GM21526 (cell line): ENCODE results near the gene SELPLG.
"Not testable (repeated sequence)": the region's sequence is repeated elsewhere in the genome, so short reads cannot be mapped to it uniquely, and the experiment has no call there.

Experiments used
- ATAC-seq: cut with Tn5 transposase; IDR thresholded peaks from one replicate; pipeline ENCODE4 v1.9.1; 2021; ENCODE audit warnings: moderate library complexity; ENCODE audit not compliant: unreplicated experiment, low FRiP score

SELPLG gene

GRCh38 chr12:108575199-108575912 lies 58.3 kb downstream of the SELPLG start:
- ATAC-seq: no peak

GRCh38 chr12:108574276-108574675 lies 59.4 kb downstream of the SELPLG start:
- ATAC-seq: not testable (repeated sequence)

GRCh38 chr12:108573317-108573716 lies 60.4 kb downstream of the SELPLG start:
- ATAC-seq: peak; percentile 37

DNA sequence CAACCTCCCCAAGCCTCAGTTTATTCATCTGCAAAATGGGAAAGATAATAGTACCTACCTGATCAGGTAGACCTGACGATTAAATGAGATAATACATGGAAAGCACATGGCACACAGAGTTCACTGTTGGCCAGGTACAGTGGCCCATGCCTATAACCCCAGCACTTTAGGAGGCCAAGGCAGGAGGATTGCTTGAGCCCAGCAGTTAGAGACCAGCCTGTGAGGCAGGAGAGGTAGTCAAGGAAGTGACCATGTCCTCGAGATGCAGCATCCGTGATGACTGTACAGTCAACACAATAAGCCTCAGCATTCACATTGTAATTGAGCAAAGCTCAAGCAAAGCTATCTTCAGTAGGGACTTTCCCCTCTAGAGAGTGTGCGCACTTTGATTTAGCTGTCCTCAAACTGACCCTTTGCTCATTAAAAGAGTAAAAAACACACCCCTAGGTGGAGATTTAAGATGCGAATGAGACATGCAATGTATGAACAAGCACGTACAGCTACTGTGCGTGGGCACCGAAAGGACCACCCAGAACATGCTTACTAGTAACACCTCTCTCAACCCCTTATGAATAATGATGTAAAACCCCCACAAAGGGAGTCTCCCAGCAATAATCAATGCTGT lies 61.4 kb downstream of the SELPLG start:
- ATAC-seq: no peak
